ENCODE data around the gene UST. TPM values are rescaled to one million over a fixed set of nuclear protein-coding genes. Genes with fewer than 3 reads are reported as not detected.

Gene UST
- total RNA-seq, 2 donors from 2014 or later, result 4.3 to 5.3 TPM

- Histone ChIP-seq H3K36me3 (no peaks in the 10 kb centered on the region), H3K9me3 (no peaks in the 10 kb centered on the region), H3K27me3 (no peaks in the 10 kb centered on the region), H3K27ac (no peak overlapping the region), H3K4me3 (no peak overlapping the region), H3K4me1 (no peaks in the 10 kb centered on the region)
- no peak for DNase-seq (ENCODE audit: low spot score)
- TF ChIP-seq, protein P1, sequence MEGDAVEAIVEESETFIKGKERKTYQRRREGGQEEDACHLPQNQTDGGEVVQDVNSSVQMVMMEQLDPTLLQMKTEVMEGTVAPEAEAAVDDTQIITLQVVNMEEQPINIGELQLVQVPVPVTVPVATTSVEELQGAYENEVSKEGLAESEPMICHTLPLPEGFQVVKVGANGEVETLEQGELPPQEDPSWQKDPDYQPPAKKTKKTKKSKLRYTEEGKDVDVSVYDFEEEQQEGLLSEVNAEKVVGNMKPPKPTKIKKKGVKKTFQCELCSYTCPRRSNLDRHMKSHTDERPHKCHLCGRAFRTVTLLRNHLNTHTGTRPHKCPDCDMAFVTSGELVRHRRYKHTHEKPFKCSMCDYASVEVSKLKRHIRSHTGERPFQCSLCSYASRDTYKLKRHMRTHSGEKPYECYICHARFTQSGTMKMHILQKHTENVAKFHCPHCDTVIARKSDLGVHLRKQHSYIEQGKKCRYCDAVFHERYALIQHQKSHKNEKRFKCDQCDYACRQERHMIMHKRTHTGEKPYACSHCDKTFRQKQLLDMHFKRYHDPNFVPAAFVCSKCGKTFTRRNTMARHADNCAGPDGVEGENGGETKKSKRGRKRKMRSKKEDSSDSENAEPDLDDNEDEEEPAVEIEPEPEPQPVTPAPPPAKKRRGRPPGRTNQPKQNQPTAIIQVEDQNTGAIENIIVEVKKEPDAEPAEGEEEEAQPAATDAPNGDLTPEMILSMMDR (IDR thresholded peaks at IDR 0.05), result no peak
Observed at GRCh38 chr6:148979014-148979901, 232.4 kb downstream of the UST start.

- Histone ChIP-seq H3K27ac (no peak overlapping the region), H3K27me3 (no peaks in the 10 kb centered on the region), H3K4me3 (no peak overlapping the region), H3K9me3 (no peaks in the 10 kb centered on the region), H3K36me3 (no peaks in the 10 kb centered on the region), H3K4me1 (no peaks in the 10 kb centered on the region)
- TF ChIP-seq, protein P1 (IDR thresholded peaks at IDR 0.05), result no peak
- DNase-seq (ENCODE audit: low spot score), result no peak
Observed at GRCh38 chr6:148980234-148980633, 233.4 kb downstream of the UST start.

DNA sequence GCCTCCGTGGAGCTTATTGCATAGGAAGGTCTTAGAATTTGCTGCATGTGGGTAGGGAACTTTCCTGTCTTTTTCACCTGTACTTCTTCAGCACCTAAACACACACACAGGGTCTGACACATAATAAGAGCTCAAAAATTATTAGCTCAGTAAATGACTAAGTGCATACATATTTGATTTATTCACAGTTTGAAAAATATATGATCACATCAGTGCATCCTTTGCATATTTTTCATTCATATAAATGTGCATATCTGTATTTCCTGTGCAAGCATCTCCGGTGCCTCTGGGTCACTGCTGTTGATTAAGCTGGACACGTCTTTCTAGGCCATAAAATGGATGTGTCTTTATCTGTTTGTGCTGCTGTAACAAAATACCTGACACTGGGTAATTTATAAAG lies 234.7 kb downstream of the UST start:
- TF ChIP-seq, protein P1 (IDR thresholded peaks at IDR 0.05), result no peak
- no peak overlapping the region for H3K27ac ChIP-seq

GRCh38 chr6:148983101-148983761 lies 236.4 kb downstream of the UST start:
- no peak for DNase-seq (ENCODE audit: low spot score)
- Histone ChIP-seq H3K9me3 (no peaks in the 10 kb centered on the region), H3K27ac (no peak overlapping the region), H3K4me1 (no peaks in the 10 kb centered on the region), H3K36me3 (no peaks in the 10 kb centered on the region), H3K27me3 (no peaks in the 10 kb centered on the region), H3K4me3 (no peak overlapping the region)
- TF ChIP-seq, protein P1 (IDR thresholded peaks at IDR 0.05), result no peak

More for the DNA sequence above, 234.7 kb downstream of the UST start:
- Histone ChIP-seq H3K4me1 (no peaks in the 10 kb centered on the region), H3K36me3 (no peaks in the 10 kb centered on the region), H3K27me3 (no peaks in the 10 kb centered on the region), H3K4me3 (no peak overlapping the region), H3K9me3 (no peaks in the 10 kb centered on the region)
- DNase-seq (ENCODE audit: low spot score), result no peak

DNA sequence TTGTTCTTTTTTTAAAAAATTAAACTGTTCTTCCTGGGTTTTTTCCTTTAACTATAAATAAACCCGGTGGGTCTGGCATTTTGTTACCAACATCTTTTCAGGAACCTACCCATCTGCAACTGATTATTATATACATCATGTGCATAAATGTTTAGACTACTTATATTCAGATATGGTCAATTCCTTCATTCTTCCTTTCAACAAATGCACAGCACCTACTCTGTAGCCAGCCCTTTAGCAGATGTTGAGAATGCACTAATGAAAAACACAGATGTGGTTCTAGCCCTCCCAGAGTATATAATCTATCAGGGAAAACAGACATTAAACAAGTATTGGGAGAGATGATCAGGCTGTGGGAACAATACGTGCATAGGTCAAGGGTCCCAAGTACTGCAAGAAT lies 237.1 kb downstream of the UST start:
- Histone ChIP-seq H3K4me3 (no peak overlapping the region), H3K27ac (no peak overlapping the region), H3K36me3 (no peaks in the 10 kb centered on the region), H3K4me1 (no peaks in the 10 kb centered on the region), H3K9me3 (no peaks in the 10 kb centered on the region), H3K27me3 (no peaks in the 10 kb centered on the region)
- TF ChIP-seq, protein P1 (IDR thresholded peaks at IDR 0.05), result no peak
- no peak for DNase-seq (ENCODE audit: low spot score)
